GM12872 (cell line): Measurements from ENCODE around the gene COLGALT1.

ENCODE experiments used
- CTCF ChIP-seq: IDR thresholded peaks from 3 replicates; pipeline ENCODE4 v1.5.1; 2011; ENCODE audit warnings: low read depth, mild to moderate bottlenecking, low read length, moderate library complexity; ENCODE audit not compliant: insufficient read depth

The COLGALT1 gene

GRCh38 chr19:17570791-17571190 lies 15.3 kb downstream of the COLGALT1 start:
- no peak for TF ChIP-seq CTCF

- TF ChIP-seq CTCF: no peak
Measured at GRCh38 chr19:17572638-17573037, 17.2 kb downstream of the COLGALT1 start.

DNA sequence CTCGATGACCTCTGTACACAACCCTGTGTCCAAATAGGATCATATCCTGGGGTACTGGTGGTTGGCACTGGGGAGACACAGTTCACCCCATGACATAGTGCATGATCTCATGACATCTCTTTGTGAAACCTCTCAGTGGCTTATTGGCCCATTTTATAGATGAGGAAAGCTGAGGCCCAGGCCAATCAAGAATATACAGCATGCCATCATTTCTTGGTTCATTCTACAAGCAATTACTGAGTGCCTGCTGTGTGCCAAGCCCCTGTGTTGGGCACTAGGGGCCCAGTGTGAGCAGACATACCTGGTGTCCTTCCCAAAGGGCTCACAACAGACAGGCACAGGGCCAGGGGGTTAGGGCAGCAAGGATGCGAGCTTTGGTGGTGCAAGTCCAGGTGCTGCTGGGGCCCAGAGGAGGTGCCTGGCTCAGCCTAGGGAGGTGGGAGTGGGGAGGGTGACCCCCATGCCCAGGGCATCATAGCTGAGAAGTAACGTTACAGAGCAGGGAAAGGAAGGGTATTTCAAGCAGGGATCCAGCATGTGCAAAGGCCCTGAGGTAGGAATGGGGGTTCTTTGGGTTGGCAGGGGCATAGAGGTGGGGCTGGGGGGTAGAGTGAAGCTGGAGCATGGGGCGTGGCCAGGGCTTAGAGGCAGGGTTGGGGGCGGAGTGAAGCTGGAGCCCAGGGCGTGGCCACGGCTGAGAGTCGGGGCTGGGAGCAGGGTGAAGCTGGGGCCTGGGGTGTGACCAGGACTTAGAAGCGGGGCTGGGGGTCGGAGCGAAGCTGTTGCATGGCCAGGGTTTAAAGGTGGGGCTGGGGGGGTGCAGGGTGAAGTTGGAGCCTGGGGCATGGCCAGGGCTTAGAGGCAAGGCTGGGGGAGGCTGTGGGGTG lies 20.7 kb downstream of the COLGALT1 start:
- TF ChIP-seq CTCF: no peak

DNA sequence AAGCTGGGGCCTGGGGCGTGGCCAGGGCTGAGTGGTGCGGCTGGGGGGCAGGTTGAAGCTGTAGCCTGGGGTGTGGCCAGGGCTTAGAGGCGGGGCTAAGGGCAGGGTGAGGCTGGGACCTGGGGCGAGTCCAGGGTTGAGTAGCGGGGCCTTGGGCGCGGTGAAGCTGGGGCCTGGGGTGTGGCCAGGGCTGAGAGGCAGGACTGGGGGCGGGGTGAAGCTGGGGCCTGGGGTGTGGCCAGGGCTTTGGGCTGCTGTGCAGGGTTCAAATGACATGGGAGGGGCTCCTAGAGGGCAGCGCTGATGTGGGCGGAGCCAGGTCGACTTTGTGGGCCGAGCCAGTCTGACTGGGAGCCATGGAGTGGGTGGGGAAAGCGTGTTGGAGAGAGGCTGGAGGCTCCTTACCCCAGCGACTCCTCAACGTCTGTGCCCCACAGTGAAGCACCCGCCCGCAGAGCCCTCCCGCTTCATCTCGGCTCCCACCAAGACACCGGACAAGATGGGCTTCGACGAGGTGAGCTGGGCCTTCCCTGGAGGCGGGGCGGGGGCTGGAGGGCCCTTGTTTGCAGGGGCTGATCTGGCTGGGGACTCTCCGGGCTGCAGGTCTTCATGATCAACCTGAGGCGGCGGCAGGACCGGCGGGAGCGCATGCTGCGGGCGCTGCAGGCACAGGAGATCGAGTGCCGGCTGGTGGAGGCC lies 21.5 kb downstream of the COLGALT1 start:
- TF ChIP-seq CTCF: no peak

DNA sequence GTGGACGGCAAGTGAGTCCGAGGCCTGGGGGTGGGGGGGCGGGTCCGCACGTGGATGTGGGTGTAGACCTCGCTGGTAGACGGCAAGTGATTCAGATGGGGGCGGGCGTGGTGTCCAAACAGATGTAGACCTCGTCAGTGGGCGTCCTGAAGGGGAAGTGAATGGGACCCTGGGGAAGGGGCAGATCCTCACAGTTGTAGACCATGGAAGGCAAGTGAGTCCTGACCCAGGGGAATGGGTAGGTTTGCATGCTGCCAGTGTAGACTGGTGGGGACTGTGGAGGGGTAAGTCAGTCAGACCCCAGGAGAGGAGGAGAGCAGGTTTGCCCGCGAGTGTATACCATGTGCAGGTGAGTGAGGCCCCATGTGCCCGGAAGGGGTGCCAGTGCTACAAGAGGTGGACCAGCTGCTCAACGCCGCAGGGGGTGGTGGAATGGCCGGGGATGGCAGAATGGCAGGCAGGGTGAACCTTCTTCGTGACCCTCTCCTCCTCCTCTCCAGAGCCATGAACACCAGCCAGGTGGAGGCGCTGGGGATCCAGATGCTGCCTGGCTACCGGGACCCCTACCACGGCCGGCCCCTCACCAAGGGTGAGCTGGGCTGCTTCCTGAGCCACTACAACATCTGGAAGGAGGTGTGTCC lies 22.1 kb downstream of the COLGALT1 start:
- no peak for TF ChIP-seq CTCF

GRCh38 chr19:17579661-17580244 lies 24.3 kb downstream of the COLGALT1 start:
- TF ChIP-seq CTCF: no peak
